Activated naive CD8-positive, alpha-beta T cell treated with anti-CD3 and anti-CD28 coated beads, Interleukin-2, amount 10 ng/mL, durations not matched to agents 7 days and 5 days (primary cell): ENCODE results near the gene GLYATL2. TPM values are rescaled to one million over a fixed set of nuclear protein-coding genes. Genes with fewer than 3 reads are reported as not detected.

Source experiments
- total RNA-seq, 2 experiments: library from RNA; stranded (reverse); gene quantifications; one replicate each; pipeline ENCODE4 v1.2.3, GENCODE V29; 2021

Gene GLYATL2
- total RNA-seq, 2 experiments from 2014 or later, result not detected

Other genes with a start within 250 kb of the GLYATL2 start
- gene CNTF, start 222.0 kb downstream of the GLYATL2 start, total RNA-seq, result 1 to 10 TPM; 2.6 to 3.0 TPM
- gene GLYAT, start 112.8 kb downstream of the GLYATL2 start, total RNA-seq, result not detected
- not detected for gene GLYATL1, start 94.8 kb upstream of the GLYATL2 start, total RNA-seq
- gene GLYATL1B, start 241.6 kb upstream of the GLYATL2 start, total RNA-seq, result not detected